ENCODE measurements around the gene RAD51. TPM values are rescaled to one million over a fixed set of nuclear protein-coding genes. Genes with fewer than 3 reads are reported as not detected.

Gene RAD51
- total RNA-seq, 1 experiment from 2014 or later: 20.9 TPM

- H3K9ac ChIP-seq (ENCODE audit: low read length): no peak overlapping the region
- H3K9me3 ChIP-seq (ENCODE audit: control insufficient read depth in 1 of 2, insufficient read depth in 1 of 2, low read depth in 1 of 2, low read length in 2 of 2): no peaks in the 10 kb centered on the region
- ATAC-seq (no peak), DNase-seq (ENCODE audit: low read depth, low spot score) (no peak)
- H3K4me2 ChIP-seq (ENCODE audit: low read length): no peak overlapping the region
- no peaks in the 10 kb centered on the region for H3K27me3 ChIP-seq (ENCODE audit: insufficient read depth, low read length)
- no peak overlapping the region for H3K4me3 ChIP-seq (replicated peaks in 1 of 2; ENCODE audit: low read depth in 1 of 2, low read length in 2 of 2)
- POLR2A ChIA-PET: no interaction called here
- H3K79me2 ChIP-seq (ENCODE audit: insufficient read depth, low read length): 0 out of 2 replicates have a peak, but pooled peaks cover 10% of the 10 kb centered on the region
- H3K27ac ChIP-seq (ENCODE audit: low read depth, low read length): no peak overlapping the region
- H3K4me1 ChIP-seq (ENCODE audit: control insufficient read depth in 1 of 2, insufficient read depth in 2 of 2, low read length in 2 of 2): no peaks in the 10 kb centered on the region
- intact Hi-C loops (cut with micrococcal nuclease): no loop called here
- no peaks in the 10 kb centered on the region for H4K20me1 ChIP-seq (ENCODE audit: insufficient read depth)
- no peak for TF ChIP-seq YY1 (IDR thresholded peaks at IDR 0.05; ENCODE audit: extremely low read depth, insufficient replicate concordance, low read depth, low read length)
- no peak for TF ChIP-seq EZH2 (IDR thresholded peaks at IDR 0.05)
- TF ChIP-seq JUND (IDR thresholded peaks at IDR 0.05): no peak
- TF ChIP-seq, protein P1, sequence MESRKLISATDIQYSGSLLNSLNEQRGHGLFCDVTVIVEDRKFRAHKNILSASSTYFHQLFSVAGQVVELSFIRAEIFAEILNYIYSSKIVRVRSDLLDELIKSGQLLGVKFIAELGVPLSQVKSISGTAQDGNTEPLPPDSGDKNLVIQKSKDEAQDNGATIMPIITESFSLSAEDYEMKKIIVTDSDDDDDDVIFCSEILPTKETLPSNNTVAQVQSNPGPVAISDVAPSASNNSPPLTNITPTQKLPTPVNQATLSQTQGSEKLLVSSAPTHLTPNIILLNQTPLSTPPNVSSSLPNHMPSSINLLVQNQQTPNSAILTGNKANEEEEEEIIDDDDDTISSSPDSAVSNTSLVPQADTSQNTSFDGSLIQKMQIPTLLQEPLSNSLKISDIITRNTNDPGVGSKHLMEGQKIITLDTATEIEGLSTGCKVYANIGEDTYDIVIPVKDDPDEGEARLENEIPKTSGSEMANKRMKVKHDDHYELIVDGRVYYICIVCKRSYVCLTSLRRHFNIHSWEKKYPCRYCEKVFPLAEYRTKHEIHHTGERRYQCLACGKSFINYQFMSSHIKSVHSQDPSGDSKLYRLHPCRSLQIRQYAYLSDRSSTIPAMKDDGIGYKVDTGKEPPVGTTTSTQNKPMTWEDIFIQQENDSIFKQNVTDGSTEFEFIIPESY (IDR thresholded peaks at IDR 0.05; ENCODE audit: extremely low read depth, insufficient replicate concordance, low read length): no peak
- TF ChIP-seq SRF (IDR thresholded peaks at IDR 0.05; ENCODE audit: low read depth): no peak
- no peak for TF ChIP-seq RAD21 (IDR thresholded peaks at IDR 0.05; ENCODE audit: low read depth)
- TF ChIP-seq ZFX (IDR thresholded peaks at IDR 0.05): no peak
- no peak for TF ChIP-seq SP1 (IDR thresholded peaks at IDR 0.05; ENCODE audit: low read depth)
- TF ChIP-seq ATF3 (IDR thresholded peaks at IDR 0.05): no peak
- no peak for TF ChIP-seq EZH2phosphoT487 (IDR thresholded peaks at IDR 0.05; ENCODE audit: borderline replicate concordance)
- peaks cover 18 to 43% of the 10 kb centered on the region in 2 experiments for H3K36me3 ChIP-seq (ENCODE audit: control insufficient read depth in 1 of 2, insufficient read depth in 2 of 2, low read length in 2 of 2)
- RAD21 ChIA-PET (ENCODE audit: low non-redundant PET in 1 of 2, low total read pairs in 2 of 2, uncharacterized antibody in 2 of 2, unreplicated experiment in 2 of 2): no interaction called here
- no peak overlapping the region for H2AFZ ChIP-seq (ENCODE audit: low read depth, low read length, poor library complexity, severe bottlenecking)
- CTCF ChIA-PET: no interaction called here
- BruUV-seq (replicated peaks): no TSS peak
- H3K9me2 ChIP-seq (ENCODE audit: insufficient read depth): no peaks in the 10 kb centered on the region
Observed at GRCh38 chr15:40716165-40716564, 21.2 kb downstream of the RAD51 start.

All from HCT116 (cell line).